ENCODE measurements around the gene DIO3.

DIO3 gene

DNA sequence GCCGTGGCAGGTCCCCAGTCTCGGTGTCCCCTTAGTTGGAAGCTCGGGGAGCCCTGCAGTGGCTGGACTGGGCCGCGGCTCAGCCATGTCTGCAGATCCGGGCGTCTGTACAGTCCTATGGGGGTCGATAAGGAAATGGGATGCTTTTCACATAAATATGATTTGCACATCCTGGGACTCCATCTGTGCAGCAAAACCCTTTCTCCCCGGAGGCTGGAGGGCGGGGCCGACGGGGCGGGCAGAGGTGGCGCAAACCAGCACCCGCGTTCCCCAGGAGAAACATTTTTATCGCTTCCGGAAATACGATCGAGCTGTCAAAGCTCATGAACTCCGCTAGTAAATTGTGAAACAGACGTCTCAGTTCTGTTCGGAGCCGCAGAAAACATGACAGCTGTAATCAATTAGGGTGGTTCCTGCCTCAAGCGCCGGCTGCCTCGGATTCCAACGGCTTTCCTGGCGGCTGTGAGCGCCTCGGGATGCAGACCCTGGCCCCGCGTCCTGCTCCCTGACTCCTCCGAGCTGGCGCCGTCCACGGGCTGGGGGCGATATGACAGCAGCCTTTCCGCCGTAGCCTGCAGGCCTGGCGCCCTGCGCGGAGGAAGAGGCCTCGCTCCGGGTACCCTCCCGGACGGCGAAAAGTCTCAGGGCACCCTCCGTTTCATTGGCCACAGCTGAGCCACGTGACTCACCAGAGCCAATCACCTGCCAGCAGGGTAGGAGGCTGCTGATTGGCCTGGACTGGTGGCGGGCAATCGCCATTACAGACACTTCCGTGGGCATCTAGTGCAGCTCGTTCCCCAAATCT lies 23.0 kb downstream of the DIO3 start:
- no peak for DNase-seq

DNA sequence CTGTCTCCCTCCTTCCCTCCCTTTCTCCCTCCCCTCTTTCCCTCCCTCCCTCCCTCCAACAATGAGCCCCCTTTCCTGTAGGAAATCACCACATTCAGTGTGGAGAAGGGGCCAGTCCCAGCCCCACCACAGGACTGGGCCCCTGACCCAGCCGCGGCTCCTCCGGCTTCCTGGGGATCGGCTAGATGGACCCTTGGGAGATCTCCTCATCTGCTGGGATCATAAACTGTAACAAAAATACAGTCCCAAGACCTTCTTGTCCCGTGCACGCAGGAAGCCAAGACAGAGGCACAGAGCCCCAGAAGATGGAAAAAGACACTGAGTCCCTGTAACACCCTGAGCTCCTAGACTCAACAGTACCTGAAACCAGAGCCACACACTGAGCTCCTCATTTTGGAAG lies 23.9 kb downstream of the DIO3 start:
- no peak for DNase-seq

DNA sequence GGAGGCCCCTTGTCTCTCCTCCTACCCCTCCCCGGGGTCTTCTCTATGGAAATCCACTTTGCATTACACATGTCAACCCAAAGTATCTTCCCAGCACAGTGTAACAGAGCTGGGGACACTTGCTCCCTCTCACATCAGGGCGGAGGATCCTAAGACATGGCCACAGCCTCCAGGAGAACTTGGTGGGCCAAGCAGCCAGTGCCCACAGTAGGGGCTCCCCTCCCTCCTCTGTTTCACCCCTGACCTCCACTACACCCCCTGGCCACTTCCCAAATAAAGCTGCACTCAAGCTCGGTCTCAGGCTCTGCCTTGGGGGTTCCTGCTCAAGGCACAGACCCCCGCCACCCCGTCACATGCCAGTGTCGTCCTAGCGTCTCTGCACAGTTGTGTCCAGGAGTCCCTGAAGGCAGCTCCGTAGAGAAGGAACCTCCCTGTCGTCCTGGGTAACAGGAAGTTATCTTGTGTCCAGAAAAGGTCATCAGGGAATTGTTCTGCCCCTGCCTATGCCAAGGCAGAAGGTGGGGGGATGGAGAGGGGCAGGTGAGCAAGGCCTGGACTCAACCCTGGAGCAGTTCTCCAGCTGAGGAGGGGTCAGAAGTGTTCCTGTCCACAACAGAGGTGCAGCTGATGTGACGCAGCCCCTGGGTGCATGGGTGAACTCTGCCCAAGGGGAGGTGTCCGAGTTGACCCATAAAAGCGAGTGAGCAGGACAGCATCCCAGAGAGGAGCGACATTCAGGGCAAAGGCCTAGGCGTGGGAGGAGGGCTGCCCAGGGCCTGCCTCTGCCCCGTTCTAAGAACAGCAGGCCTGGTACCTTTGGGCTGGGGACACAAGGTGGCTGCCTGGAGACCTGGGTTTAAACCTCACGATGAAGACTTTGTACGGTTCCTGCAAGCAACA lies 25.5 kb downstream of the DIO3 start:
- DNase-seq: no peak

DNA sequence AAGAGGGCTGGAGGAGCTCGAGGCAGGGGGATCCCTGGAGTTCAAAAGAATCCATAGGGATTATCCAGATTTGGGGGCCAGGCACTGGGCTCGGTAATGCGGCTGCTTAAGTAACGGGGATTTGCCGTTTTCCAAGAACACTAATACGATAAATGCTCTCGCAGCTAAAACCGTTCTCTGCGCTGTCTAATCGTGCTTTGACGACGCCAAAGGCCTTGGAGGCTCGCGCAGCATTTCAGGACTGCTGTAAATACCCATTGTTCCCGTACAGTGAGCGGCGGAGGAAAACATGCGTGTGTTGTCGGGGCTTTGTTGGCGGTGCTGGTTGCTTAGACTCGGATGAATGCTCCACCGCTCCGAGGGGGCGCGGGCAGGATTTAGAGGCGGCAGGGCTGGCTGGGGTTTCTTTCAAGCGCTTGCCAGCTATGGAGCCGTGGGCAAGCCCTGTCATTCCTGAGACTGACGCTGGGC lies 26.2 kb downstream of the DIO3 start:
- no peak for DNase-seq

DNA sequence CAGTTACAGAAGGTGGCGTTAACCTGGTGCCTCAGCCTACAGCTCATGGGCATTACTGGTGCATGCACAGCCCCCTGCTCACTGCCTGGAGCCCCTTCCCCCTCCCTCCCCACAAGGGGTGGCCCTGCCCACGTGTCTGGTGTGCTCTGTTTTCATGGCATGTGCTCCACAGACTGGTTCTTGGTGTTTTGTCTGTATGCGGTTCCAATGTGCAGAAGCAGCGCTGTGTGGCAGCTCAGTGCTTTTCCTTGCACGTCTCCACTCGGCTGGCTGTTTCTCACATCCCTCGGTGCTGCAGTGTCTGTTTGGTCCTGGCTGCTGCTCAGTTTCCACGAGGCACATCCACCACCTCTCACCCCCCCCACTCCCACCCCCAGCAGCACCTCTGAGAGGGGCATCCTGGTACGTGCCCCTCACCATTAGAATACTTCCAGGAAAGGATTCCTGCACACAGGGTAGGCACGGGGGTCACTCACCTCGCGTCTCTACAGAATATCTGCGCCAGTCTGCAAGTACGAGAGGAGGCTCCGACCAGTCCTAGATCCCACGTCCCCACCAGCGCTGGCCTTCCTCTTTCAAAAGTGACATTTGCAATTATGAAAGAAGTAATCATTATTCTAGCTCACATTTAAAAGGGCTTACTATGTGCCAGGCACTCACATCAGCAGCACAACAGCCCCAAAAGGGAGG lies 27.1 kb downstream of the DIO3 start:
- DNase-seq: no peak

DNA sequence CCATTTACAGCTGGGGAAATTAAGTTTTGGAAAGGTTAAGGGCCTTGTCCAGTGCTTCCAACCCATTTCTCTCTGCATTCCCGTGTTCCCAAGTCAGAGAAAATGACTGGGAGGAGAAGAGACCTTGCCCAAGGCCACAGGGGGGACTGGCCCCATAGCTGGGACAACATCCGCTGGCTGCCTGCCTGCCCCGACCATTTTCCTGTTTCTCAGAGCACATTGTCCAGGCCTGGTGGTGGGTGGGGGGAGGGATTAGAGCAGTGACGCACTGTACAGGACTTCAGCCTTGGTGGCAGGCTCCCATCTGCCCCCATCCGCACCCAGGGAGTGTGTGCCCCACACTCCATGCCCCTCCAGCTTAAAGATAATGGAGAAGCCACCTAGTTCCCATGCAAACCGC lies 27.7 kb downstream of the DIO3 start:
- DNase-seq: no peak

DNA sequence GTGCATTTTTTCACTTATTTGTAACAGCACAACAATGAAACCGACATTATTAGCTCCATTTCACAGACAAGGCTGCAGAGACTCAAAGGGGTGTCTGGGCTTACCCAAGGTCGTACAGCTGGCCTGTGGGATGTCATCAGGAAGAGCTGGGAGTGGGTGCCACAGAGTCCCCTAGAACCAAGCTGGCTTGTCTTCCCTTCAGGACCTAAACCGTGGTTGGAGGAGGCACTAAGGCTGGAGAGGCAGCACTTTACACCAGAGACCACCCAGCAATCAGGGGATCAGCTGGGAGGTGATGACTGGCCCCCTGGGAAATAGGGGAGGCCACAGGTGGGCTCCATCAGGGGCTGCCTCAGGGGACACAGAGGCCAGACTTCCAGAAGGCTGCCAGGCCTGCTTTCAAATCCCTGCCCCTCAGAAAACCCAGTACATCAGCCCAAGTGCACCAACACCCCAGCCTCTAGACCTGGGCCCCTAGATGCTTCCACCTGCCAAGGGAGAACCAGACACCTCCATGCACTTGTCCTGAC lies 28.3 kb downstream of the DIO3 start:
- no peak for DNase-seq

DNA sequence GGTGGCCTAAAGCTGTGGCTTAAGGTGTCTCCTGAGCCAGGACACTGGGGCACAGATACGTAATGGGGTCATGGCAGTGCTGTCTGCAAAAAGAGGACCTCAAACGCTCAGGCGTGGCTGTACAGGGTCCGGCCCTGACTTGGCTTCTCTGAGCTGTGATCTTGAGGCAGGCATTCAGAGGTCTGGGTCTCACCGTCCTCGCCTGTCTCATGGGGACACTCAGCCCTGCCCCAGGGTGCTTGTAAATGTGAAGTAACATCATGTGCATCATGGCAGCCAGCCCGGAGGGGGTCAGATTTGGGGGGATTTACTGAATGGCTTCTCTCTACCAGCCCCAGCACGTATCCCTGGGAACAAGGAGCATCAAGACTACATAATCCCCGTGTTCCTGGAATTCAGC lies 28.8 kb downstream of the DIO3 start:
- DNase-seq: no peak

DNA sequence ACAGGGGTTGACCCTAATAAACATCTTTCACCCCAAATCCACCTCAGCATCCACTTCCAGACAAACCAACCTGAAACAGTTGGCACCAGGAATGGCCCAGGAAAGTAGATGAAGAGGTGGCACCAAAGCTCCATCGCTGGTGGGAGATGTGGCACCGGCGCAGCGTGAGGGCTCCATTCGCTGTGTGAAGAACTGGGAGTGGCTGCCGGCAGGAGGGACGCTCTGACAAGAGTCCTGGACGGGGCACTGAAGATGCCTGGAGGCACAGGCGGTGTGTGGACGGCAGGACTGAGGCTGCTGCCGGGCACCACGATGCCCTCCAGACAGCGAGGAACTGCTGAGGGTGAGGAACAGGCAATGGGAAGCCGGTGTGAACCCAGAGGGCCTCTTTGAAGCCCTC lies 29.3 kb downstream of the DIO3 start:
- no peak for DNase-seq

DNA sequence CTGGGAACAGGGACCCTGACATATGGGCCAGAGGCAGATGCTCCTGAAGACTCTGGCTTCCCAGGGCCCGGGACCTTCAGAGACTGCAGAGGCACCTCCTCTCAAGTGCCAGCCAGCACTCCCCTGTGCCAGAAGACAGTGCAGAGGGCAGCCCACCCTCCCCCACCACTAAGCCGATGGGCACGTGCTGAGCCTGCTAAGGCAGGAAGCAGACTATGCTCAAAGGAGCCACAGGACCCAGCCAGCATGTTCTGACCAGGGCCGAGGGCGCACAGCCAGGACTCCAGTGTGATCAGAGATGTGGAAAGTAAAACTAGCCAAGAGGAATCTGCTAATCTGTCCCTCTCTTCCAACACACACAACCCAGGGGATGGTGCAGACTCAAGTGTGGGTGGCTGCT lies 29.8 kb downstream of the DIO3 start:
- no peak for DNase-seq

DNA sequence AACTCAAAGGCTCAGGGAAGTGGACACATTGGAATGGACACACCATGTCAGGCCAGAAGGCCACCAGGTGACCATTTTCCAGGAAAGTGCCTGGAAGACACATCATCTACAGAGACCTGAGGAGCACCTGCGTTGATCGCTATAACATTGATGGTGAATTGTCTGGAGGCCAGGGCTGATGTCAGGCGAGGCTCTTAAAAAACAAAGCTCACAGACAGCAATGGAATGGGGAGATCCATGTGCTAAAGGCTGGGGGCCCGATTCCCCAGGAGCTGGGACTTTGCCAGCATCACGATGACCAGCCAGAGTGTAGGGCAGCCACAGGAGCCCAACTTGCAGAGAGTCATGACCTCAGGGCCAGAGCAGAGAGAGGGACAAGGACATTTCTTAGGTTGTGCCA lies 30.3 kb downstream of the DIO3 start:
- no peak for DNase-seq

DNA sequence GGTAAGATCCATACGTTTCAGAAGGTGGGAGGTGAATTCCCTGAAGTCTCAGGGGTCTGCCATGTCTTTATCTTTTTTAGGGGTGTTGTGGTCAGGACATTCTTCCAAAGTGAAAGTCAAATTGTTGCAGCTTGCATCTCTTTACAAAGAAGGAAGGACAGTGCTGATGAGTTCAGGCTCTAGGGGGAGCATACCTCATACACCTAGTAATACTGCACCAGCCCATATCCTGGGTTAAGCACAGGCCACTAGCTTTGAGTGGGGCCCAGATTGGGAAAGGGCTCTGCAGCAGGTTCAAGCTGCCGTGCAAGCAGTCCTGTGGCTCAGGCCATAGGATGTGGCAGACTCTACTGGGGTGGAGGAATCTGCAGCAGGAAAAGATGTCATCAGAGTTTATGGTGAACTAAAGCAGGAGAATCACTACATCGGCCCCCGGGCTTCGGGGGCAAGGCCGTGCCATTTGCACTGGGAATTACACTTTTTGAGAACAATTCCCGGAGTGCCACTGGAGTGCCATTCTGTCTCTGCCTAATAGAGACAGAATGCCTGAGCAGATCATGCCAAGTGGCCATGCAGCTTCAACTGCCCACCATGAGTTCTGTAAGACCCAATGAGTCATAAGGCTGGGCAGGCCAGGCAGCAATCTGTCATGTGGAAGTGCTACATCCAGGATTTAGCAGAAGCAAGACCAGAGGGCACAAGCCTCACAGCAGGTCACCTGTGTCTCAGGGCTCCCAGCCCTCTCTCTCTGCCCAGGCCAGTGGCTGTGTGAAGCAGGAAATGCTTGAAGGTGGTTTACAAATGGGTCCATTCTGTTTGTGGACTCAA lies 32.3 kb downstream of the DIO3 start:
- no peak for DNase-seq

DNA sequence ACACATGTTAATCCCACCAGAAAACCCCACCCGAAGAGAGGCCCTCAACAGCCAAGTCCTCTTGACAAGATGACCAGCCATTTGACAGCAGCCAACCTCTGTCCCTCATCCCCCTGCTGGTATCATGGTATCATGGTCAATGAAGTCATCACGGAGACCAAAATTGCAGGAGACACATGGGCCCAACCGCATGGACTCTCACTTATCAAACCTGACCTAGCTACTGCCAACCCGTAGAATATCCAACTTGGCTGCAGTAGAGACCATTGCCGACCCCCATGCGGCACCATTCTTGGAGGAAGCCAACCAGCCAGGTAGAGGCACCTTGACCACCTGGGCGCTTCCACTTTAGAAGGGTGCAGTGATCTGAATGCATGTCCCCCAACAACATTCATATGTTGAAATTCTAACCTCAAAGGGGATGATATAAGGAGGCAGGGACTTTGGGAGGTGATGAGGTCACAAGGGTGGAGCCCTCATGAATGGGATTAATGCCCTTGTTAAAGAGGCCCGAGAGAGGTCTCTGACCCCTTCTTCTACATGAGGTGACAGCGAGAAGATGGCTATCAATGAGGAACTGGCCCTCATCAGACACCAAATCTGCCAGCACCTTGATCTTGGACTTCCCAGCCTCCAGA lies 33.3 kb downstream of the DIO3 start:
- no peak for DNase-seq

DNA sequence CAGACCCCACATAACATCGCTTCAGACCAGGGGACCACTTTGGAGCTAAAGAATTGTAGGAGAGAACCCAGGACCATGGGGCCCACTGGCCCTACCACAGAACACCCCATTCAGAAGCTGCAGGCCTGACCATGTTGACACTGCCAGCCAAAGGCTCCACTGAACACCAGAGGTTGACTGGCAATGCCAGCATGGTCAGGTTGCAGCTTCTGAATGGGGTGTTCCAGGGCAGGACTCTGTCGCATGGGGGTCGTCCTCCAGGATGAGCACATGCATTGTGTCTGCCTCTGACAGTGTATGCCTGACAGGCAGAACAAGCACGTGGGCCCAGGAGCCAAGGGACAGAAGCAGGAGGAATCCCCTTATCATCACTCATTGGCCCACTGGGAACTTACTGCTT lies 34.1 kb downstream of the DIO3 start:
- no peak for DNase-seq

DNA sequence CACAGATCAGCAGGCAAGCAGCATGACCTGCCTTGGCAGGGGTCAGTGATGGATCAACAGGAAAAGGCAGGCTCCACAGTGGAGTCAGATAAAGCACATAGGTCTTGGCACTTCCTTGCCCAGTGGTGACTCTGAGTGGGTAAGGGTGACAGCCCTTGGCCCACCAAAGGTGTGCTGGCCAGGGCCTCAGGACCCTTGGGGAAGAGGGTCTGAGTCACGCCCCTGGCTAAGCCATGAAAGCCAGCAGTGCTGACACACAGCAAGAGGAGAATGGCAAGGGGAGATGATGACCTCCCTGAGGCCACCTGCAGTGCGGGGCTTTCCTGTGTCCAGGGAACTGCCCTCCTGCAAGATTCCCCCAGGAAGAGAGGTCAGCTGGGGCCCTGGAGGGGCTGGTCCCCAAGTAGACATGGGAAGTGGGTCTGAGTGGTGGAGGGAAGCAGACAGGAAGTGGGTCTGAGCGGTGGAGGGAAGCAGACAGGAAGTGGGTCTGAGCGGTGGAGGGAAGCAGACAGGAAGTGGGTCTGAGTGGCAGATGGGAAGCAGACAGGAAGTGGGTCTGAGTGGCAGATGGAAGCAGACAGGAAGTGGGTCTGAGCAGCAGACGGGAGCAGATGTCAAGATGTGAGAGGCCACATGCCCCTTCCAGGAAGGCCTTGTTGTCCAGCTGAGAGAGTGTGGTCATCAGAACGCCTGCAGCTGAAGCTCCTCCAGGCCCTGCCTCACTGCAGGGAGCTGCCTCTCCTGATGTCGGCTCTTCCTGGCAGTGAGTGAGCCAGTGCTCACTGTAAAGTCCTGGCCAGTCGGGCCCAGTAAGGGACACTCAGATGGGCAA lies 34.8 kb downstream of the DIO3 start:
- DNase-seq: no peak

DNA sequence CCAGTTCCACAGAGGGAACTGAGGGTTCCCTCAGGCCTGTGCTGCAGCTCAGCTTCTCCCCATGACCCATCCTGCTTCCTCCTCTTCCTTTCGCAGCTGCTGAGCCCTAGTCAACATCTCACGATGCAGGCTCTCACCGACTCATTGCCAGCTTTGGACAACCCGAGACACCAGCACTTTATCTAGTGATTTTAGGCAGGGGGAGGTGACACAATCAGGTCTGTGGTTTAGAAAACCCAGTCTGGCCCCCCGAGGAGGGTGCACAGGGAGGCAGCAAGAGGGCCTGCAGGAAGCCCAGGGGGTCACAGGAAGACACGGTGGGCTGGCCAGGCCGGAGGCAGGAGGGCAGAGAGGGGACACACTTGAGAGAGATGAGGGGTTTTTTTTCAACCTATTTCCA lies 35.4 kb downstream of the DIO3 start:
- DNase-seq: no peak

DNA sequence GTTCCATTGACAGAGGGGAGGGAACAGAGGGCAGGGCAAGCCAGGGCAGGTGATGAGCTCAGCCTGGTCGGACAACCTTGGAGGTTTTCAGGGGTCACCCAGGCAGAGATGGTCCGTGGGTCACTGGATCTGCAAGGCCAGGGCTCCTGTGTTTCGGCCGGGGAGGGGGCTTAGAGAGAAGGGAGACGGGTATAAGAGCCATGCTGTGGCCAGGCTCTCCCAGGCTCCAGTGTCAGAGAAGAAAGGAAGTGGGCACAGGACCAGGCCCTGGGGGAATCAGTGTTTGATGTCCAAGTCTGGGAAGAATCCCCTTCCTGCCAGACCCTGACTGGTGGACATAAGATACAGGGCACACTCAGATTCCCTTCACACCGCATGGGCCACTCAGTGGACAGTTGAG lies 36.9 kb downstream of the DIO3 start:
- DNase-seq: no peak

DNA sequence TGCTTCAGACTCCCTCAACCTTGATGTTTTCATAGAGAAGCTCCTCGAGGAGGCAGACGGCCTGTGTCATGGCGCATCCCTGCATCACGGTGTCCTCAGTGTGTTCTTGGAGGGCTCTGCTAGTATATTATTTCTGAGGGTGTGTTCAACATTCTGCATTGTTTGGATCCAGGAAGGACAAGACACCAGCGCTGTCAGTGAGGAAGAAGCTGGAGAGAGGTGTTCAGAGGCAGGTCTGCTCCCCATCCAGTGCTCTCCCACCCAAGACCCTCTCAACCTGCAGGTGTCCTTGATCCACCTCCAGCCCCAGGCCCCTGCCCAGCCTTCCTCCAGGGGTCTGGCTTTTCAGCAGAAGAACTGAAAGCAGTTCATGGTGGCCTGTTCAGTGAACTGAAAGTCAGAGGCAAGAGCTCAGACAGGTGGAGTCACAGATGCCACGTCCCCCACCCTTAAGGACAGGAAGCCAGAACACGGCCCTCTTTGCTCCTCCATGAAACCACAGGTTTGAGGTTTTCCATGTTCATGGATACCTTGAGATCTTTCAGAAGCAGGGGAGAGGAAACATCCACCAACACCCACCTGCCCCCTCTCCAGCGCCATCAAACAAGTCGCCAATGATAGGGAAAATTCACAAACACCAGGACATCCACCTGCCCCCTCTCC lies 37.4 kb downstream of the DIO3 start:
- no peak for DNase-seq

DNA sequence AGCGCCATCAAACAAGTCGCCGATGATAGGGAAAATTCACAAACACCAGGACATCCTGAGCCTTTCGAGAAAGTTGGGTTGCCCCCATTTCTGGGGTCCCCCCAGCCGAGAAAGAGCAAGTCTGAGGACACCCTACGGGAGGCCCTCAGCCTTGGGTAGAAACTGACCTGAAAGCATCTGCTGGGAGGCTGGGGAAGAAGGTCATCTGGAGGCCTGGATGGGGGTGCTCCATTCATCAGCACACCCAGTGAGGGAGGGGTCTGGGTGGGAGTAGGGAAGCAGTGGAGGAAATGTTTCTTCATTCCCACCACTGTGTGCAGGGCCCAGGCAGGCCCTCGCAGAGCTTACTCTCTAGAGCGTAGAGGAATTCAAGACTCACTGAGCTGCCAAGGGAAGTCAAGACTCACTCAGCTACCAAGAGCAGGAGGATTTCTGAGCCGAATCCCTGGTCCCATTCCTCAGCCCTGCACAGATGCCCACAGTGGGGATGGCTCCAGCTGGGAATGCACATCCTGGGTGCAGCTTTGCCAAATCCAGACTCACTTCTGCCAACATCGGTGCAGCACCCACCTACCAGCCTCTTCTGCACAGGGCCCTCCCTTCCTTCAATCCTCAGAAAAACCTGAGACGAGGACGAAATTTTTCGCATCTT lies 38.1 kb downstream of the DIO3 start:
- no peak for DNase-seq

Data from NCI-H2227 treated with DMSO at 0.1 percent for 48 hours (cell line).